Panc1 (cell line): Measurements from ENCODE around the gene METTL21C. TPM values are rescaled to one million over a fixed set of nuclear protein-coding genes. Genes with fewer than 3 reads are reported as not detected.

Experiments used
- ATAC-seq: fragments of 200-7000 bp; cut with Tn5 transposase; 2 replicates; pipeline ENCODE4 v1.9.1; 2020; ENCODE audit warnings: mild to moderate bottlenecking, moderate library complexity
- BruUV-seq: library from RNA; stranded (reverse); fragments of 400-500 nt; replicated peaks from 2 replicates; lab custom pipeline; 2021; lab: Mats Ljungman, UMichigan
- CTCF ChIA-PET: fragments of 300-600 bp; sonication (Branson Sonifier 250); formaldehyde crosslinking; loops from one replicate; lab custom pipeline; 2022; ENCODE audit warnings: antibody characterized with exemption; lab: Charles Lee
- POLR2A ChIA-PET: fragments of 300-600 bp; sonication (Branson Sonifier 250); formaldehyde crosslinking; loops from one replicate; lab custom pipeline; 2022; ENCODE audit warnings: antibody characterized with exemption; lab: Charles Lee
- DNase-seq: peaks from one replicate; pipeline ENCODE4 v3.0.0-alpha.2; 2010; ENCODE audit warnings: low read depth, low spot score
- H3K27ac ChIP-seq: 2 replicates; pipeline ENCODE4 v1.5.1; 2011; ENCODE audit warnings: mild to moderate bottlenecking, low read length, inconsistent platforms
- H3K27me3 ChIP-seq: fragments of 200-500 bp; sonication (Bioruptor generic); 2 replicates; pipeline ENCODE4 v1.6.0; 2014; ENCODE audit warnings: low read length, inconsistent platforms; ENCODE audit not compliant: control insufficient read depth, insufficient read depth
- H3K36me3 ChIP-seq: fragments of 200-500 bp; sonication (Bioruptor generic); 2 replicates; pipeline ENCODE4 v1.5.1; 2014; ENCODE audit warnings: inconsistent platforms, mild to moderate bottlenecking, low read length, moderate library complexity; ENCODE audit not compliant: control insufficient read depth, insufficient read depth
- H3K4me1 ChIP-seq: 2 replicates; pipeline ENCODE4 v1.5.1; 2011; ENCODE audit warnings: inconsistent platforms, mild to moderate bottlenecking, low read length, moderate library complexity; ENCODE audit not compliant: control insufficient read depth, insufficient read depth
- H3K4me3 ChIP-seq, 2 experiments: 2 replicates each; pipeline ENCODE4 v1.5.1; 2011 to 2012; ENCODE audit warnings: low read depth in 2 of 2, low read length in 2 of 2, mild to moderate bottlenecking in 2 of 2, inconsistent platforms in 1 of 2, moderate library complexity in 1 of 2
- H3K9me3 ChIP-seq: fragments of 200-500 bp; sonication (Bioruptor generic); 2 replicates; pipeline ENCODE4 v1.5.1; 2014; ENCODE audit warnings: low read depth, mild to moderate bottlenecking, inconsistent platforms, low read length, moderate library complexity; ENCODE audit not compliant: control insufficient read depth, insufficient read depth
- CTCF ChIP-seq: fragments of 450-650 bp; IDR thresholded peaks from 2 replicates; pipeline ENCODE4 v1.5.1; 2017; ENCODE audit warnings: mild to moderate bottlenecking
- POLR2AphosphoS5 ChIP-seq: IDR thresholded peaks from 2 replicates; pipeline ENCODE4 v1.6.1; 2012; ENCODE audit warnings: mild to moderate bottlenecking, low read depth, low read length, moderate library complexity
- REST ChIP-seq, 2 experiments: IDR thresholded peaks; 2 replicates each; pipeline ENCODE4 v1.6.1; 2011 to 2012; ENCODE audit warnings: low read depth in 2 of 2, control low read depth in 1 of 2, low read length in 1 of 2, mild to moderate bottlenecking in 1 of 2, moderate library complexity in 1 of 2; ENCODE audit not compliant: insufficient read depth in 1 of 2
- SIN3A ChIP-seq: IDR thresholded peaks from 2 replicates; pipeline ENCODE4 v1.6.1; 2012; ENCODE audit warnings: low read depth, mild to moderate bottlenecking, low read length, moderate library complexity, borderline replicate concordance; ENCODE audit not compliant: insufficient read depth
- TCF7L2 ChIP-seq: IDR thresholded peaks from 2 replicates; pipeline ENCODE4 v1.6.1; 2011; ENCODE audit warnings: mild to moderate bottlenecking, low read depth, low read length, inconsistent platforms
- in situ Hi-C: cut with HindIII; loops from 2 replicates; pipeline ENCODE4 v1.10.0; 2016; ENCODE audit warnings: low sequenced_read_pairs, low pct_unique_long_range_greater_than_20kb
- intact Hi-C: fragments of 100-400 bp; cut with micrococcal nuclease; formaldehyde crosslinking; loops from one replicate; pipeline ENCODE4 v1.10.0; 2022; ENCODE audit not compliant: unreplicated experiment
- total RNA-seq: library from RNA; stranded (reverse); gene quantifications from one replicate; pipeline ENCODE4 v1.2.1, GENCODE V29; 2021; ENCODE audit not compliant: unreplicated experiment

METTL21C gene
- total RNA-seq, 1 experiment from 2014 or later = not detected

- TF ChIP-seq POLR2AphosphoS5 (no peak), REST (IDR thresholded peaks at IDR 0.05; ENCODE audit: insufficient read depth in 1 of 2, low read depth in 2 of 2, low read length in 1 of 2) (no peak), CTCF (no peak)
- no peaks in the 10 kb centered on the region for H3K36me3 ChIP-seq
- no peak overlapping the region for H3K27ac ChIP-seq
- ATAC-seq (no peak), DNase-seq (no peak)
- in situ Hi-C loops (no loop called here), intact Hi-C loops (no loop called here)
- H3K27me3 ChIP-seq = no peaks in the 10 kb centered on the region
- CTCF ChIA-PET = no interaction called here
- H3K4me3 ChIP-seq = no peak overlapping the region
- BruUV-seq = no TSS peak
- H3K4me1 ChIP-seq = no peaks in the 10 kb centered on the region
- POLR2A ChIA-PET = no interaction called here
- H3K9me3 ChIP-seq = no peaks in the 10 kb centered on the region
Observed at GRCh38 chr13:102657630-102658029, 37.2 kb downstream of the METTL21C start.

- Histone ChIP-seq H3K9me3 (no peaks in the 10 kb centered on the region), H3K27me3 (no peaks in the 10 kb centered on the region), H3K36me3 (no peaks in the 10 kb centered on the region; the same call in 1 of the 2 replicates), H3K27ac (no peak overlapping the region), H3K4me1 (peaks cover 3% of the 10 kb centered on the region; the same call in 1 of the 2 replicates), H3K4me3 (no peak overlapping the region)
- in situ Hi-C loops = no loop called here
- POLR2A ChIA-PET = no interaction called here
- CTCF ChIA-PET = no interaction called here
- ATAC-seq (no peak), DNase-seq (no peak)
- TF ChIP-seq CTCF (no peak), POLR2AphosphoS5 (no peak), TCF7L2 (no peak), REST (IDR thresholded peaks at IDR 0.05; ENCODE audit: insufficient read depth in 1 of 2, low read depth in 2 of 2, low read length in 1 of 2) (no peak), SIN3A (no peak)
- intact Hi-C loops = no loop called here
- BruUV-seq = no TSS peak
Observed at GRCh38 chr13:102654756-102655155, 40.1 kb downstream of the METTL21C start.
